HepG2 (cell line): ENCODE data around the gene TBC1D22A. TPM values are rescaled to one million over a fixed set of nuclear protein-coding genes. Genes with fewer than 3 reads are reported as not detected.
"Not testable (repeated sequence)": the region's sequence is repeated elsewhere in the genome, so short reads cannot be mapped to it uniquely, and the experiment has no call there.

Source experiments
- ATAC-seq: fragments of 200-7000 bp; cut with Tn5 transposase; 3 replicates; pipeline ENCODE4 v1.9.1; 2020; ENCODE audit warnings: mild to moderate bottlenecking, moderate library complexity
- BruUV-seq: library from RNA; stranded (reverse); fragments of 400-500 nt; replicated peaks from 2 replicates; lab custom pipeline; 2021; lab: Mats Ljungman, UMichigan
- CTCF ChIA-PET: fragments of 300-600 bp; formaldehyde crosslinking; extraction: SDS; loops from one replicate; lab custom pipeline; 2021; ENCODE audit warnings: low total read pairs, inconsistent platforms, low intra/inter-chr PET ratio; lab: Yijun Ruan, JAX
- POLR2A ChIA-PET: fragments of 350-600 bp; sonication (Branson Sonifier 250); formaldehyde crosslinking; loops from one replicate; lab custom pipeline; 2020; ENCODE audit warnings: antibody characterized with exemption, inconsistent platforms; lab: Yijun Ruan, JAX
- DNase-seq: peaks from one replicate; pipeline ENCODE4 v3.0.0-alpha.2; 2015; ENCODE audit warnings: low spot score
- FAIRE-seq: peaks from 3 replicates; lab custom pipeline; 2011; peaks lifted over from hg19 to GRCh38; lab: Jason Lieb, UNC
- H2AFZ ChIP-seq: one replicate; pipeline ENCODE4 v1.6.1; 2011; ENCODE audit warnings: low read length, inconsistent platforms
- H3K27ac ChIP-seq: fragments of 300-600 bp; 3 replicates; pipeline ENCODE4 v1.8.0; 2011; ENCODE audit warnings: mixed run types, mild to moderate bottlenecking, mixed read lengths, low read length, inconsistent platforms; ENCODE audit not compliant: insufficient read depth; ENCODE audit errors: extremely low read length
- H3K27me3 ChIP-seq, 2 experiments: fragments of 200-600 bp in 1 of 2; 2 replicates in 1 of 2; 3 replicates in 1 of 2; pipeline versions ENCODE4 v1.6.0 to v1.8.0; 2011; ENCODE audit warnings: low read length in 2 of 2, mild to moderate bottlenecking in 2 of 2, moderate library complexity in 2 of 2, inconsistent platforms in 1 of 2; ENCODE audit not compliant: insufficient read depth in 2 of 2, control insufficient read depth in 1 of 2
- H3K36me3 ChIP-seq, 2 experiments: fragments of 200-600 bp in 1 of 2; replicated peaks in 1 of 2; 2 replicates in 1 of 2; 3 replicates in 1 of 2; pipeline versions ENCODE4 v1.5.1 to v1.8.0; 2011; ENCODE audit warnings: low read length in 2 of 2, inconsistent platforms in 1 of 2; ENCODE audit not compliant: insufficient read depth in 2 of 2, control insufficient read depth in 1 of 2
- H3K4me1 ChIP-seq: 2 replicates; pipeline ENCODE4 v1.5.1; 2012; ENCODE audit warnings: low read length, inconsistent platforms; ENCODE audit not compliant: insufficient read depth
- H3K4me2 ChIP-seq: 2 replicates; pipeline ENCODE4 v1.6.0; 2011; ENCODE audit warnings: low read depth, low read length, inconsistent platforms
- H3K4me3 ChIP-seq, 3 experiments: fragments of 200-600 bp in 1 of 3; sonication (generic), shearing (Covaris generic) in 1 of 3; replicated peaks in 1 of 3; 2 replicates each; pipeline ENCODE4 v1.5.1; 2011 to 2016; ENCODE audit warnings: low read length in 3 of 3, inconsistent platforms in 2 of 3, low read depth in 2 of 3, mild to moderate bottlenecking in 2 of 3, control low read depth in 1 of 3, mixed read lengths in 1 of 3; ENCODE audit not compliant: insufficient read depth in 1 of 3
- H3K79me2 ChIP-seq: one replicate; pipeline ENCODE4 v1.6.1; 2011; ENCODE audit warnings: low read length, inconsistent platforms; ENCODE audit not compliant: insufficient read depth
- H3K9ac ChIP-seq: 2 replicates; pipeline ENCODE4 v1.6.0; 2011; ENCODE audit warnings: mild to moderate bottlenecking, low read depth, low read length, inconsistent platforms; ENCODE audit not compliant: insufficient read depth
- H3K9me3 ChIP-seq: 2 replicates; pipeline ENCODE4 v1.5.1; 2012; ENCODE audit warnings: mild to moderate bottlenecking, low read length
- H4K20me1 ChIP-seq: 2 replicates; pipeline ENCODE4 v1.6.0; 2011; ENCODE audit warnings: inconsistent platforms, mild to moderate bottlenecking, low read length, moderate library complexity; ENCODE audit not compliant: insufficient read depth
- FIP1L1 ChIP-seq: fragments of 200-400 bp; formaldehyde crosslinking; IDR thresholded peaks from 2 replicates; pipeline ENCODE4 v1.6.1; 2018; ENCODE audit warnings: low read depth, mild to moderate bottlenecking, low read length, moderate library complexity, borderline replicate concordance; ENCODE audit not compliant: insufficient read depth
- FLYWCH1 ChIP-seq: sonication (generic); formaldehyde crosslinking; IDR thresholded peaks from 2 replicates; pipeline ENCODE4 v1.8.1; 2023; ENCODE audit warnings: mild to moderate bottlenecking, missing genetic modification reagents
- HOXD1 ChIP-seq: sonication (generic); formaldehyde crosslinking; IDR thresholded peaks from 2 replicates; pipeline ENCODE4 v1.5.0; 2020; ENCODE audit warnings: missing genetic modification reagents
- MNT ChIP-seq: fragments of 450-650 bp; IDR thresholded peaks from 2 replicates; pipeline ENCODE4 v1.6.1; 2016
- ZNF264 ChIP-seq: sonication (generic); formaldehyde crosslinking; IDR thresholded peaks from 2 replicates; pipeline ENCODE4 v1.4.0; 2020; ENCODE audit warnings: missing genetic modification reagents
- WGBS: methylation state at CpG from one replicate; pipeline ENCODE4 v1.1.6; 2017; ENCODE audit warnings: low lambda C conversion rate; 5-methylcytosine and 5-hydroxymethylcytosine counted together
- in situ Hi-C: cut with HindIII; loops from 2 replicates; pipeline ENCODE4 v1.10.0; 2017; ENCODE audit warnings: low pct_unique_long_range_greater_than_20kb; ENCODE audit not compliant: extremely low pct_ligation_motif_present
- intact Hi-C: fragments of 100-400 bp; cut with micrococcal nuclease; formaldehyde crosslinking; loops from one replicate; pipeline ENCODE4 v1.10.0; 2022; ENCODE audit not compliant: unreplicated experiment
- polyA plus RNA-seq, 8 experiments: library from polyadenylated mRNA; depleted of rRNA in 3 of 8; stranded (reverse) in 7 of 8; unstranded in 1 of 8; fragments of >200 nt; fragmentation: Illumina TruSeq in 4 of 8; extraction: Trizol in 4 of 8; gene quantifications; 2 replicates each; pipeline versions ENCODE4 v1.2.1 to v1.2.3, GENCODE V29; 2011 to 2016; ENCODE audit warnings: low read depth in 4 of 8, missing spikeins in 1 of 8, mixed read lengths in 1 of 8; ENCODE audit not compliant: insufficient read depth in 1 of 8
- total RNA-seq, 5 experiments: library from RNA; depleted of rRNA; stranded (reverse); fragments of >200 nt; fragmentation: Illumina TruSeq; extraction: Trizol; gene quantifications; 2 replicates each; pipeline ENCODE4 v1.2.3, GENCODE V29; 2016; ENCODE audit warnings: low read depth in 1 of 5

TBC1D22A gene
- total and polyA plus RNA-seq, 2 of the 13 experiments (the other 11 are each of a cell fraction or from before 2014, with no cell fraction given), result 17.3 to 18.0 TPM

DNA sequence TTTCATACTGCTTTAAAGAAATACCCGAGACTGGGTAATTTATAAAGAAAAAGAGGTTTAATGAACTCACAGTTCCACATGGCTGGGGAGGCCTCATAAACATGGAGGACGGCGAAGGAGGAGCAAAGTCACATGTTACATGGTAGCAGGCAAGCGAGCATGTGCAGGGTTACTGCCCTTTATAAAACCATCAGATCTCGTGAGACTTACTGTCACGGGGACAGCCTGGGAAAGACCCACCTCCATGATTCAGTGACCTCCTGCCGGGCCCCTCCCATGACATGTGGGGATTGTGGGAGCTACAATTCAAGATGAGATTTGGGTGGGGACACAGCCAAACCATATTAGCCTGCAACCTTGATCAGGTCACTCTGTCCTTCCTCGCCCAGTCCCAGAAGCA is 378.5 kb downstream of the TBC1D22A start:
- TF ChIP-seq MNT, result peak; percentile 40
- intact Hi-C loops, CTCF ChIA-PET, DNase-seq, H2AFZ ChIP-seq, H3K27ac ChIP-seq, H3K4me1 ChIP-seq, H3K4me3 ChIP-seq, H3K27me3 ChIP-seq, FAIRE-seq, BruUV-seq, H4K20me1 ChIP-seq, in situ Hi-C loops, H3K36me3 ChIP-seq, H3K9me3 ChIP-seq, H3K79me2 ChIP-seq, H3K4me2 ChIP-seq, POLR2A ChIA-PET, ATAC-seq, H3K9ac ChIP-seq: not testable (repeated sequence)
- WGBS, result 95% methylated on average over 8 of the region's 8 CpGs

GRCh38 chr22:47142427-47143046 is 380.1 kb downstream of the TBC1D22A start:
- intact Hi-C loops, result no loop called here
- no peak overlapping the region for H3K9ac ChIP-seq
- ChIA-PET CTCF (no interaction called here), POLR2A (no interaction called here)
- FAIRE-seq (no peak), DNase-seq (no peak), ATAC-seq (no peak)
- no peaks in the 10 kb centered on the region for H3K27me3 ChIP-seq
- H2AFZ ChIP-seq, result no peak overlapping the region
- no peaks in the 10 kb centered on the region for H3K9me3 ChIP-seq
- no TSS peak for BruUV-seq
- H3K4me3 ChIP-seq, result no peak overlapping the region
- no peaks in the 10 kb centered on the region for H3K79me2 ChIP-seq
- 83% methylated on average over 2 of the region's 2 CpGs for WGBS
- 0 out of 2 replicates have a peak, but pooled peaks cover 2% of the 10 kb centered on the region for H4K20me1 ChIP-seq
- no peak overlapping the region for H3K27ac ChIP-seq
- H3K4me2 ChIP-seq, result no peak overlapping the region
- H3K36me3 ChIP-seq, result no peaks in the 10 kb centered on the region
- TF ChIP-seq ZNF264, result no peak
- TF ChIP-seq FLYWCH1 (CRISPR knock-in tag), result no peak
- no peak for TF ChIP-seq HOXD1 (CRISPR knock-in tag)
- TF ChIP-seq FIP1L1, result no peak
- in situ Hi-C loops, result no loop called here
- no peaks in the 10 kb centered on the region for H3K4me1 ChIP-seq
